GM12872 (cell line): ENCODE measurements around the gene TPSG1.

Experiments
- TF ChIP-seq, protein P1 (sequence below): IDR thresholded peaks from 3 replicates; pipeline ENCODE4 v1.5.1; 2011; ENCODE audit warnings: low read depth, mild to moderate bottlenecking, low read length, moderate library complexity; ENCODE audit not compliant: insufficient read depth

TPSG1 gene

DNA sequence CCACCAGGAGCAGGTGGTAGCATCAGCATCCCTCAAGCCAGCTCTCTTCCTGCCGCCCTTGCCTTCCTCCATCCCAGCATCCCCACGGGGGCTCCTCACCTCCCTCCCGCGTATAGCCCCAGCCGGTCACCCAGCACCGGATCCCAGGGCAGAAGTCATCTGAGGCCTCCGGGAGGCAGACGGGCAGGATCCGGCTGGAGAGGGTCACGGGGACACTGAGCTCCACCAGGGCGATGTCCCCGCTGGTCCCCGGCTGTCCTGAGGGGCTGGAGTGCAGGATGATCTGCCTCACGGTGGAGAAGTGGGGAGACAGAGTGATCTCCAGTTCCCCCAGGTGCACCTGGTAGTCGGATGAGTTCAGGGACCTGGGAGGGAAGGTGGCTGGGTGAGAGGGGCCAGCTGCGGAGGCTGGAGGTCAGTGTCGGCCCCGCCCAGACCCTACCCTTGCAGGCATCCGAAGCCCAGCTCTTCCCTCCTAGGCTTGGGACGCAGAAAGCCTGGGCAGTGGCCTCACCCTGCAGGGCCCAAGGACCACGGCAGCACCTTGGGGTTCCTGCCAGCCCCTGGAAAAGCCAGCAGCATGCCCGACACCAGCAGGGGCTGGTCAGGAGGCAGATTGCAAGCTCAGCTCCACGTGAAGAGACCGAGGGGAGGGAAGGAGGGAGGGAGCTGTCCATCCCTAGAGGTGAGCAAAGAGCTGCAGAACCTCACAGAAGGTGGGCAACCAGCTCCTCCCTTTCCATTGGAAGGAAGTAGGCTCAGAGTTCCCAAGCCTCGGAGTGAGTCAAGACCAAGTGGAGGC, 2.3 kb downstream of the TPSG1 start:
- TF ChIP-seq, protein P1, sequence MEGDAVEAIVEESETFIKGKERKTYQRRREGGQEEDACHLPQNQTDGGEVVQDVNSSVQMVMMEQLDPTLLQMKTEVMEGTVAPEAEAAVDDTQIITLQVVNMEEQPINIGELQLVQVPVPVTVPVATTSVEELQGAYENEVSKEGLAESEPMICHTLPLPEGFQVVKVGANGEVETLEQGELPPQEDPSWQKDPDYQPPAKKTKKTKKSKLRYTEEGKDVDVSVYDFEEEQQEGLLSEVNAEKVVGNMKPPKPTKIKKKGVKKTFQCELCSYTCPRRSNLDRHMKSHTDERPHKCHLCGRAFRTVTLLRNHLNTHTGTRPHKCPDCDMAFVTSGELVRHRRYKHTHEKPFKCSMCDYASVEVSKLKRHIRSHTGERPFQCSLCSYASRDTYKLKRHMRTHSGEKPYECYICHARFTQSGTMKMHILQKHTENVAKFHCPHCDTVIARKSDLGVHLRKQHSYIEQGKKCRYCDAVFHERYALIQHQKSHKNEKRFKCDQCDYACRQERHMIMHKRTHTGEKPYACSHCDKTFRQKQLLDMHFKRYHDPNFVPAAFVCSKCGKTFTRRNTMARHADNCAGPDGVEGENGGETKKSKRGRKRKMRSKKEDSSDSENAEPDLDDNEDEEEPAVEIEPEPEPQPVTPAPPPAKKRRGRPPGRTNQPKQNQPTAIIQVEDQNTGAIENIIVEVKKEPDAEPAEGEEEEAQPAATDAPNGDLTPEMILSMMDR: no peak

DNA sequence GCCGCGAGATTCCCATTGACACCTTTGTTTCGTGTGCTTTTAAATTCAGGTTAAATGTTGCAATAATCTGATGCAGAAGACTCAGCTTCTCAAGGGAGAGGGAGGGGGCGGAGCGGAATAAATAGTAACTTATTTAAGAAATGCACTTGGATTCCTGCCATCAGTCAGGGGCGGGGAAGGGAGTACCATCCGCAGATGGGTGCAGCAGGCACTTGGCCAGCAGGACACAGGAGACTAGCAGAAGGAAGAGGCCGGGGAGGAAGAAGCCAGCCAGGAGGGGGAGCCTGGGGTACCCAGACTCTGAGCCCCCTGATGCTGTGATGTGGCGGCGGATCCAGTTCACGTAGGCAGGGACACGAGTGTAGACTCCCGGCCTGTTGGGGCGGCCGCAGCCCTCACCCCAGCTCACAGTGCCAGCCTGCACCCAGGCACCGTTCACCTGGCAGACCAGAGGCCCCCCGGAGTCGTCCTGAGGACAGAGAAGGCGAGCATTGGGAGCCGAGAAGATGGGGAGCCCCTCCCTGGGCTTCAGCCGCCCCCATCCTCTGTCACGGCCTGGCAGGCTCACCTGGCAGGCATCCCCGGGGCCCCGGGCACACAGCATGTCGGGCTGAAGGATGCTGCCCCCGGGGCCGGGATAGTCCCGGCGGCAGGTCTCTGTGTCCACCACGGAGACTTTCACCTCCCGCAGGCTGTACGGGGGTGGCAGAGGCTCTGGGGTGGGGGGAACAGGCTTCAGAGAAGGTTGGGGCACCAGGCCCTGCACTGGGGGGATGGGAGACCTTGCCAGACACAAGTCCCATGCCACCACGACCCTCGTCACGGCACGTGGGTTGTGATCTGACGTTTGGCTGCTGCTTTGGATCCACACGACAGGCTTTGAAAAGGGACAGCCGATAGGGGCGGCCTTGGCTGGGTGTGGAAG, 3.2 kb downstream of the TPSG1 start:
- TF ChIP-seq, protein P1: no peak

DNA sequence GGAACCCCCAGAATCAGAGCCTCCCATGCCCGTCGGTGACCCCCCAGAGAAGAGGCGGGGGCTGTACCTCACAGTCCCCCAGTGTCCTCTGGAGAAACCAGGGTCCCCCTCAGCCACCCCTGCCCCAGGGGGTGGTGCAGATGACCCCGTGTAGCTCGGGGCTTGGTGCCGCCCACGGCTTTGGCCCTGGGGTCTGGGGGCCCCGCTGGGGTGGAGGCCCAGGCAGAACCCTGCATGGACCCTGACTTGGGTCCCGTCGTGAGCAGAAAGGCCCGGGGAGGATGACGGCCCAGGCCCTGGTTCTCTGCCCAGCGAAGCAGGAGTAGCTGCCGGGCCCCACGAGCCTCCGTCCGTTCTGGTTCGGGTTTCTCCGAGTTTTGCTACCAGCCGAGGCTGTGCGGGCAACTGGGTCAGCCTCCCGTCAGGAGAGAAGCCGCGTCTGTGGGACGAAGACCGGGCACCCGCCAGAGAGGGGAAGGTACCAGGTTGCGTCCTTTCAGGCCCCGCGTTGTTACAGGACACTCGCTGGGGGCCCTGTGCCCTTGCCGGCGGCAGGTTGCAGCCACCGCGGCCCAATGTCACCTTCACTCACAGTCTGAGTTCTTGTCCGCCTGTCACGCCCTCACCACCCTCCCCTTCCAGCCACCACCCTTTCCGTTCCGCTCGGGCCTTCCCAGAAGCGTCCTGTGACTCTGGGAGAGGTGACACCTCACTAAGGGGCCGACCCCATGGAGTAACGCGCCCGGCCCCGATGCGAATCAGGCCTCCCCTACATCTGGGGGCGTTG, 4.0 kb downstream of the TPSG1 start:
- TF ChIP-seq, protein P1: no peak

DNA sequence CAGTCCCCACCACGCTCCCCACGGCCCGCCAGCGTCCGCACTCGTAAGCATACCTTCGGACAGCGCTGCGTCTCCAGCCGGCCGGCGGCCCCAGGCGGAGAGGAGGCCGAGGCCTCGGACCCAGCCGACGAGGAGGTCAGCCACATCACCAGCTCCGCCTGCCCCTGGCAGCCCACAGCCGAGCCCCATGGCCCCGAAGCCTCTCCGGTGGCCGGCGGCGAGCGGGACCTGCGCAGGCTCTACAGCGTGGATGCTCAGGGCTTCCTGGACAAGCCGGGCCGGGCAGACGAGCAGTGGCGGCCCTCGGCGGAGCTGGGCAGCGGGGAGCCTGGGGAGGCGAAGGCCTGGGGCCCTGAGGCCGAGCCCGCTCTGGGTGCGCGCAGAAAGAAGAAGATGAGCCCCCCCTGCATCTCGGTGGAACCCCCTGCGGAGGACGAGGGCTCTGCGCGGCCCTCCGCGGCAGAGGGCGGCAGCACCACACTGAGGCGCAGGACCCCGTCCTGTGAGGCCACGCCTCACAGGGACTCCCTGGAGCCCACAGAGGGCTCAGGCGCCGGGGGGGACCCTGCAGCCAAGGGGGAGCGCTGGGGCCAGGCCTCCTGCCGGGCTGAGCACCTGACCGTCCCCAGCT, 4.9 kb downstream of the TPSG1 start:
- TF ChIP-seq, protein P1: no peak

DNA sequence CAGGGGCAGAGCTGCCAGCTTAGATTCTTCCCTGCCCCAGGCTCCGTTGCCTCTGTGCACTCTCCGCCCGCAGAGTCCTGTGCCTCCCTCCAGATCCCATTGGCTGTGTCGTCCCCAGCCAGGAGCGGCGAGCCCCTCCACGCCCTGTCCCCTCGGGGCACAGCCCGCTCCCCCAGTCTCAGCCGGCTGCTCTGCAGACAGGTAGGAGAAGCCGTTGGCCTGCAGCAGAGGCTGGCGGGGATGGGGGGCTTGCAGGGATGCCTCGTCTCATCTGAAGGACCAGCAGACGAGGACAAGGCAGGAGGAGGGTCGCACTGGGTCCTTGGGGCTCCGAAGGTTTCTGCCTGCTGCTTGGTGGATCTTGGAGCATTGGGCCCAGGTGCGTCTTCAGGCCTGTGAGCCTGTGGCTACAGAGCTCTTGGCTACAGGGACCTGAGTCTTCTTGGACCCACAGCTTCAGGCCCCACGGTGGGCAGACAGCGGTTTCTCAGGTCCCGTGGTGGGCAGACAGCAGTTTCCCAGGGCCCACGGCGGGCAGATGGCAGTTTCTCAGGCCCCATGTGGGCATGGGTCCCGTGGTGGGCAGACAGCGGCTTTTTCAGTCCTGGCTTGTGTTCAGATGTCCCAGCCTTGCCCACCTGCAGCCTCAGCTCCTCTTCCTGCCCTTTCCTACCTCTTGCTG, 6.0 kb downstream of the TPSG1 start:
- TF ChIP-seq, protein P1: no peak

DNA sequence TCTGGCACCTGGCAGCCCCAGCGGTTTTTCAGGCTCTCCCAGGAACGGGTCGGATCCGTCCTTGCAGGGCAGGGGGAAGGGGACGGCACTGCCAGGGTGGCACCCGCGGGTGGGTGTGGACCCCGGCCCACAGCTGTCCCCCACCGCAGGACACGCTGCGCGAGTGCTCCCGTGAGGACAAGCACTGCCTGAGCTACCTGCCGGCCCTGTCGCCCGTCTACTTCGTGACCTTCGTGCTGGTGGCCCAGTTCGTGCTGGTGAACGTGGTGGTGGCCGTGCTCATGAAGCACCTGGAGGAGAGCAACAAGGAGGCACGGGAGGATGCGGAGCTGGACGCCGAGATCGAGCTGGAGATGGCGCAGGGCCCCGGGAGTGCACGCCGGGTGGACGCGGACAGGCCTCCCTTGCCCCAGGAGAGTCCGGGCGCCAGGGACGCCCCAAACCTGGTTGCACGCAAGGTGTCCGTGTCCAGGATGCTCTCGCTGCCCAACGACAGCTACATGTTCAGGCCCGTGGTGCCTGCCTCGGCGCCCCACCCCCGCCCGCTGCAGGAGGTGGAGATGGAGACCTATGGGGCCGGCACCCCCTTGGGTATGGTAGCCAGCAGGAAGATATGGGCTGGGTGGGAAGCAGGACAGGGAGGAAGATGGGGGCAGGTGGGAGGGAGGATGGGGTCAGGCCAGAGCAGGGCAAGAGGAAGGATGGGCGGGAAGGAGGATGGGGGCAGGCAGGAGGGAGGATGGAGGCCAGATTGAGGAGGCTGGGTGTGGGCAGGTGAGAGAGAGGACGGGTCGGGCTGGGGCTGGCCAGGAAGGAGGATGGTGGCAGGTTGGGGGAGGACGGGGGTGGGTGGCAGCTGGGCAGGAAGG, 6.8 kb downstream of the TPSG1 start:
- TF ChIP-seq, protein P1: no peak
